ENCODE results near the gene NPY. TPM values are rescaled to one million over a fixed set of nuclear protein-coding genes. Genes with fewer than 3 reads are reported as not detected.
A peak's percentile ranks its signal among the peaks of the same experiment; 100 is the strongest.

NPY gene
- total RNA-seq, 1 donor, result not detected

- H3K79me2 ChIP-seq (ENCODE audit: insufficient read depth, low read length), result no peaks in the 10 kb centered on the region
- H3K9me3 ChIP-seq (ENCODE audit: low read depth, low read length), result no peaks in the 10 kb centered on the region
- no peaks in the 10 kb centered on the region for H3K4me1 ChIP-seq (ENCODE audit: insufficient read depth, low read length)
- no peak overlapping the region for H3K4me3 ChIP-seq (ENCODE audit: insufficient read depth, low read length)
- no peak overlapping the region for H3K4me2 ChIP-seq (ENCODE audit: insufficient read depth, low read length)
- H4K20me1 ChIP-seq (ENCODE audit: insufficient read depth, low read length), result no peaks in the 10 kb centered on the region
- TF ChIP-seq, protein P1, sequence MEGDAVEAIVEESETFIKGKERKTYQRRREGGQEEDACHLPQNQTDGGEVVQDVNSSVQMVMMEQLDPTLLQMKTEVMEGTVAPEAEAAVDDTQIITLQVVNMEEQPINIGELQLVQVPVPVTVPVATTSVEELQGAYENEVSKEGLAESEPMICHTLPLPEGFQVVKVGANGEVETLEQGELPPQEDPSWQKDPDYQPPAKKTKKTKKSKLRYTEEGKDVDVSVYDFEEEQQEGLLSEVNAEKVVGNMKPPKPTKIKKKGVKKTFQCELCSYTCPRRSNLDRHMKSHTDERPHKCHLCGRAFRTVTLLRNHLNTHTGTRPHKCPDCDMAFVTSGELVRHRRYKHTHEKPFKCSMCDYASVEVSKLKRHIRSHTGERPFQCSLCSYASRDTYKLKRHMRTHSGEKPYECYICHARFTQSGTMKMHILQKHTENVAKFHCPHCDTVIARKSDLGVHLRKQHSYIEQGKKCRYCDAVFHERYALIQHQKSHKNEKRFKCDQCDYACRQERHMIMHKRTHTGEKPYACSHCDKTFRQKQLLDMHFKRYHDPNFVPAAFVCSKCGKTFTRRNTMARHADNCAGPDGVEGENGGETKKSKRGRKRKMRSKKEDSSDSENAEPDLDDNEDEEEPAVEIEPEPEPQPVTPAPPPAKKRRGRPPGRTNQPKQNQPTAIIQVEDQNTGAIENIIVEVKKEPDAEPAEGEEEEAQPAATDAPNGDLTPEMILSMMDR (IDR thresholded peaks at IDR 0.05; ENCODE audit: extremely low read depth, low read depth, low read length), result no peak
- H3K36me3 ChIP-seq (ENCODE audit: insufficient read depth, low read length), result no peaks in the 10 kb centered on the region
- DNase-seq (ENCODE audit: insufficient read length, low spot score, missing footprints), result no peak
- peaks cover 2% of the 10 kb centered on the region for H3K27me3 ChIP-seq (ENCODE audit: insufficient read depth, low read length)
- H3K27ac ChIP-seq (ENCODE audit: low read depth, low read length), result no peak overlapping the region
- no peak overlapping the region for H2AFZ ChIP-seq (ENCODE audit: low read length)
These were observed 28.6 kb downstream of the NPY start for GRCh38 chr7:24312588-24312987.

- H2AFZ ChIP-seq (ENCODE audit: low read length), result no peak overlapping the region
- peaks cover 2% of the 10 kb centered on the region for H3K27me3 ChIP-seq (ENCODE audit: insufficient read depth, low read length)
- no peak overlapping the region for H3K4me2 ChIP-seq (ENCODE audit: insufficient read depth, low read length)
- no peaks in the 10 kb centered on the region for H3K36me3 ChIP-seq (ENCODE audit: insufficient read depth, low read length)
- DNase-seq (ENCODE audit: insufficient read length, low spot score, missing footprints), result no peak
- H3K9me3 ChIP-seq (ENCODE audit: low read depth, low read length), result no peaks in the 10 kb centered on the region
- H4K20me1 ChIP-seq (ENCODE audit: insufficient read depth, low read length), result no peaks in the 10 kb centered on the region
- H3K4me3 ChIP-seq (ENCODE audit: insufficient read depth, low read length), result no peak overlapping the region
- no peaks in the 10 kb centered on the region for H3K79me2 ChIP-seq (ENCODE audit: insufficient read depth, low read length)
- TF ChIP-seq, protein P1 (IDR thresholded peaks at IDR 0.05; ENCODE audit: extremely low read depth, low read depth, low read length), result no peak
- H3K4me1 ChIP-seq (ENCODE audit: insufficient read depth, low read length), result no peaks in the 10 kb centered on the region
- H3K27ac ChIP-seq (ENCODE audit: low read depth, low read length), result no peak overlapping the region
These were observed 29.8 kb downstream of the NPY start for GRCh38 chr7:24313777-24314176.

DNA sequence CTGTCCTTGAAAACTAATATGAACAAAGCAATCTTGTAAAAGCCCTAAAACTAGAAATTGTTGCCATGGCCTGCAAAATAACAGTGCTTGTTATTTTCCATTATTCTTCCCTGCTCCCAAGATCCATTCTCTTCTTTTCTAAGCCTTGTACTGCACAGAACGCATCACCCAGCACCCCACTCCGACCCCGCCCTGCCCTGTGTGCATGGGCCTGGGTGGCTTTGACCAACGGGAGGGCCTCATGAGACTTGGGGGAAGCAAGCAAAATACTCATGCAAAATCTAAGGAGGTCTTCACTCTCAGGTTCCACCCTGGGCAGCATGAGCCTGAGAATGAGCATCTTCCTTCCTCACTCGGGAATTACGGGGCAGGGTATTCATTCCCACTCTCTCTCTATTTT, 32.4 kb downstream of the NPY start:
- no peaks in the 10 kb centered on the region for H3K9me3 ChIP-seq (ENCODE audit: low read depth, low read length)
- no peak overlapping the region for H3K27ac ChIP-seq (ENCODE audit: low read depth, low read length)
- no peak overlapping the region for H2AFZ ChIP-seq (ENCODE audit: low read length)
- no peaks in the 10 kb centered on the region for H3K4me1 ChIP-seq (ENCODE audit: insufficient read depth, low read length)
- no peaks in the 10 kb centered on the region for H3K79me2 ChIP-seq (ENCODE audit: insufficient read depth, low read length)
- TF ChIP-seq, protein P1 (IDR thresholded peaks at IDR 0.05; ENCODE audit: extremely low read depth, low read depth, low read length), result no peak
- peaks cover under 1% of the 10 kb centered on the region for H3K27me3 ChIP-seq (ENCODE audit: insufficient read depth, low read length)
- H4K20me1 ChIP-seq (ENCODE audit: insufficient read depth, low read length), result no peaks in the 10 kb centered on the region
- DNase-seq (ENCODE audit: insufficient read length, low spot score, missing footprints), result no peak
- no peak overlapping the region for H3K4me3 ChIP-seq (ENCODE audit: insufficient read depth, low read length)
- H3K36me3 ChIP-seq (ENCODE audit: insufficient read depth, low read length), result no peaks in the 10 kb centered on the region
- H3K4me2 ChIP-seq (ENCODE audit: insufficient read depth, low read length), result no peak overlapping the region

- Histone ChIP-seq H3K9me3 (ENCODE audit: low read depth, low read length) (no peaks in the 10 kb centered on the region), H4K20me1 (ENCODE audit: insufficient read depth, low read length) (no peaks in the 10 kb centered on the region), H3K36me3 (ENCODE audit: insufficient read depth, low read length) (no peaks in the 10 kb centered on the region), H2AFZ (ENCODE audit: low read length) (no peak overlapping the region), H3K4me3 (ENCODE audit: insufficient read depth, low read length) (no peak overlapping the region), H3K4me1 (ENCODE audit: insufficient read depth, low read length) (no peaks in the 10 kb centered on the region), H3K79me2 (ENCODE audit: insufficient read depth, low read length) (no peaks in the 10 kb centered on the region), H3K27ac (ENCODE audit: low read depth, low read length) (no peak overlapping the region), H3K27me3 (ENCODE audit: insufficient read depth, low read length) (no peaks in the 10 kb centered on the region), H3K4me2 (ENCODE audit: insufficient read depth, low read length) (no peak overlapping the region)
- TF ChIP-seq, protein P1 (IDR thresholded peaks at IDR 0.05; ENCODE audit: extremely low read depth, low read depth, low read length), result peak; percentile 24
- DNase-seq (ENCODE audit: insufficient read length, low spot score, missing footprints), result no peak
These were observed 34.3 kb downstream of the NPY start for GRCh38 chr7:24318326-24318725.
